Measurements from ENCODE around the gene NR3C2.

- TF ChIP-seq, protein P1, sequence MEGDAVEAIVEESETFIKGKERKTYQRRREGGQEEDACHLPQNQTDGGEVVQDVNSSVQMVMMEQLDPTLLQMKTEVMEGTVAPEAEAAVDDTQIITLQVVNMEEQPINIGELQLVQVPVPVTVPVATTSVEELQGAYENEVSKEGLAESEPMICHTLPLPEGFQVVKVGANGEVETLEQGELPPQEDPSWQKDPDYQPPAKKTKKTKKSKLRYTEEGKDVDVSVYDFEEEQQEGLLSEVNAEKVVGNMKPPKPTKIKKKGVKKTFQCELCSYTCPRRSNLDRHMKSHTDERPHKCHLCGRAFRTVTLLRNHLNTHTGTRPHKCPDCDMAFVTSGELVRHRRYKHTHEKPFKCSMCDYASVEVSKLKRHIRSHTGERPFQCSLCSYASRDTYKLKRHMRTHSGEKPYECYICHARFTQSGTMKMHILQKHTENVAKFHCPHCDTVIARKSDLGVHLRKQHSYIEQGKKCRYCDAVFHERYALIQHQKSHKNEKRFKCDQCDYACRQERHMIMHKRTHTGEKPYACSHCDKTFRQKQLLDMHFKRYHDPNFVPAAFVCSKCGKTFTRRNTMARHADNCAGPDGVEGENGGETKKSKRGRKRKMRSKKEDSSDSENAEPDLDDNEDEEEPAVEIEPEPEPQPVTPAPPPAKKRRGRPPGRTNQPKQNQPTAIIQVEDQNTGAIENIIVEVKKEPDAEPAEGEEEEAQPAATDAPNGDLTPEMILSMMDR (IDR thresholded peaks at IDR 0.05): no peak
- TF ChIP-seq POLR2A (IDR thresholded peaks at IDR 0.05): no peak
Measured at GRCh38 chr4:148311526-148311925, 130.7 kb downstream of the NR3C2 start.
